DND-41 (cell line): Measurements from ENCODE around the gene PLPPR1.

ENCODE experiments used
- EZH2 ChIP-seq: IDR thresholded peaks from 3 replicates; pipeline ENCODE4 v1.6.1; 2012; ENCODE audit warnings: borderline replicate concordance, low read depth, mild to moderate bottlenecking, moderate library complexity, low read length, inconsistent platforms; ENCODE audit not compliant: severe bottlenecking
- TF ChIP-seq, protein P1 (sequence below): IDR thresholded peaks from 2 replicates; pipeline ENCODE4 v1.5.1; 2012; ENCODE audit warnings: borderline replicate concordance, low read length, moderate library complexity, mild to moderate bottlenecking; ENCODE audit not compliant: poor library complexity, severe bottlenecking; ENCODE audit errors: extremely low read depth

GRCh38 chr9:101064206-101064605 lies 35.7 kb downstream of the PLPPR1 start:
- TF ChIP-seq, protein P1, sequence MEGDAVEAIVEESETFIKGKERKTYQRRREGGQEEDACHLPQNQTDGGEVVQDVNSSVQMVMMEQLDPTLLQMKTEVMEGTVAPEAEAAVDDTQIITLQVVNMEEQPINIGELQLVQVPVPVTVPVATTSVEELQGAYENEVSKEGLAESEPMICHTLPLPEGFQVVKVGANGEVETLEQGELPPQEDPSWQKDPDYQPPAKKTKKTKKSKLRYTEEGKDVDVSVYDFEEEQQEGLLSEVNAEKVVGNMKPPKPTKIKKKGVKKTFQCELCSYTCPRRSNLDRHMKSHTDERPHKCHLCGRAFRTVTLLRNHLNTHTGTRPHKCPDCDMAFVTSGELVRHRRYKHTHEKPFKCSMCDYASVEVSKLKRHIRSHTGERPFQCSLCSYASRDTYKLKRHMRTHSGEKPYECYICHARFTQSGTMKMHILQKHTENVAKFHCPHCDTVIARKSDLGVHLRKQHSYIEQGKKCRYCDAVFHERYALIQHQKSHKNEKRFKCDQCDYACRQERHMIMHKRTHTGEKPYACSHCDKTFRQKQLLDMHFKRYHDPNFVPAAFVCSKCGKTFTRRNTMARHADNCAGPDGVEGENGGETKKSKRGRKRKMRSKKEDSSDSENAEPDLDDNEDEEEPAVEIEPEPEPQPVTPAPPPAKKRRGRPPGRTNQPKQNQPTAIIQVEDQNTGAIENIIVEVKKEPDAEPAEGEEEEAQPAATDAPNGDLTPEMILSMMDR, result no peak
- no peak for TF ChIP-seq EZH2
